T-helper 1 cell treated with Interleukin-12 subunit alpha and Interleukin-12 subunit beta and Interleukin-4 antibody, amounts not matched to agents 30 ng/mL and 1 ng/mL, for 36 hours (primary cell): Measurements from ENCODE around the gene SLAMF8. TPM values are rescaled to one million over a fixed set of nuclear protein-coding genes. Genes with fewer than 3 reads are reported as not detected.

Experiments used
- intact Hi-C: fragments of 100-400 bp; cut with micrococcal nuclease; formaldehyde crosslinking; loops from one replicate; pipeline ENCODE4 v1.15.1; 2024
- total RNA-seq: library from RNA; stranded (reverse); gene quantifications from 2 replicates; pipeline ENCODE4 v1.2.3, GENCODE V29; 2022

The SLAMF8 gene
- total RNA-seq, 1 donor from 2014 or later, result 0.83 TPM

- intact Hi-C loops, result loop anchor here (5.0 kb wide), 1 partner anchor 35 kb away; no protein-coding TSS in a partner anchor
These were observed 9.2 kb upstream of the SLAMF8 start for GRCh38 chr1:159817276-159818041.

- intact Hi-C loops, result no loop called here
These were observed 5.4 kb upstream of the SLAMF8 start for GRCh38 chr1:159821171-159821867.

GRCh38 chr1:159823406-159823805, 3.3 kb upstream of the SLAMF8 start:
- intact Hi-C loops, result no loop called here

GRCh38 chr1:159825564-159825963, 1.1 kb upstream of the SLAMF8 start:
- intact Hi-C loops, result no loop called here

- intact Hi-C loops, result loop anchor here (2.0 kb wide), 1 partner anchor 64 kb away; no protein-coding TSS in a partner anchor
These were observed 423 bp downstream of the SLAMF8 start for GRCh38 chr1:159827102-159827490.

- intact Hi-C loops, result loop anchor here (2.0 kb wide), 1 partner anchor 63 kb away; no protein-coding TSS in a partner anchor
These were observed 876 bp downstream of the SLAMF8 start for GRCh38 chr1:159827549-159827948.

GRCh38 chr1:159828176-159828575, 1.5 kb downstream of the SLAMF8 start:
- intact Hi-C loops, result no loop called here

GRCh38 chr1:159828581-159829272, 2.1 kb downstream of the SLAMF8 start:
- intact Hi-C loops, result no loop called here

- intact Hi-C loops, result no loop called here
These were observed 2.6 kb downstream of the SLAMF8 start for GRCh38 chr1:159829273-159829634.

- intact Hi-C loops, result no loop called here
These were observed 3.3 kb downstream of the SLAMF8 start for GRCh38 chr1:159829822-159830465.

GRCh38 chr1:159830722-159831121, 4.0 kb downstream of the SLAMF8 start:
- intact Hi-C loops, result no loop called here

- intact Hi-C loops, result no loop called here
These were observed 4.9 kb downstream of the SLAMF8 start for GRCh38 chr1:159831412-159832141.

GRCh38 chr1:159832309-159832708, 5.6 kb downstream of the SLAMF8 start:
- intact Hi-C loops, result no loop called here

GRCh38 chr1:159835356-159835755, 8.7 kb downstream of the SLAMF8 start:
- intact Hi-C loops, result no loop called here

GRCh38 chr1:159835862-159836525, 9.3 kb downstream of the SLAMF8 start:
- intact Hi-C loops, result loop anchor here (2.0 kb wide), 1 partner anchor 15 kb away; no protein-coding TSS in a partner anchor

GRCh38 chr1:159838715-159839114, 12.0 kb downstream of the SLAMF8 start:
- intact Hi-C loops, result no loop called here

- intact Hi-C loops, result no loop called here
These were observed 12.6 kb downstream of the SLAMF8 start for GRCh38 chr1:159839116-159839849.

- intact Hi-C loops, result no loop called here
These were observed 15.1 kb downstream of the SLAMF8 start for GRCh38 chr1:159841749-159842148.

- intact Hi-C loops, result no loop called here
These were observed 16.8 kb downstream of the SLAMF8 start for GRCh38 chr1:159843459-159843858.
